Measurements from ENCODE around the gene ZNF225. TPM values are rescaled to one million over a fixed set of nuclear protein-coding genes. Genes with fewer than 3 reads are reported as not detected.

The ZNF225 gene
- total RNA-seq, 4 donors from 2014 or later: 3.3 to 6.2 (median 3.9) TPM

- H3K9me3 ChIP-seq: peaks cover 0 to 91% (median 57%) of the 10 kb centered on the region in 4 donors
These were observed 5.4 kb upstream of the ZNF225 start for GRCh38 chr19:44107751-44108150.

GRCh38 chr19:44109458-44109857 is 3.7 kb upstream of the ZNF225 start:
- no peak overlapping the region for H3K27ac ChIP-seq (replicated peaks in 1 of 4)
- H3K9me3 ChIP-seq: peaks cover 0 to 74% (median 52%) of the 10 kb centered on the region in 4 donors
- no peak for DNase-seq (ENCODE audit: extremely low spot score)
- H3K36me3 ChIP-seq: peaks cover 25 to 40% (median 33%) of the 10 kb centered on the region in 4 donors
- intact Hi-C loops (cut with DNase I): no loop called here
- TF ChIP-seq POLR2A (IDR thresholded peaks at IDR 0.05; ENCODE audit: low read depth): no peak
- no peak for TF ChIP-seq EP300 (IDR thresholded peaks at IDR 0.05)
- TF ChIP-seq CTCF (IDR thresholded peaks at IDR 0.05): no peak
- no peak for TF ChIP-seq POLR2AphosphoS5 (IDR thresholded peaks at IDR 0.05)
- H3K27me3 ChIP-seq: no peaks in the 10 kb centered on the region
- no peak overlapping the region for H3K4me3 ChIP-seq
- H3K4me1 ChIP-seq: peaks cover 12 to 20% (median 17%) of the 10 kb centered on the region in 4 donors

More at GRCh38 chr19:44107751-44108150, 5.4 kb upstream of the ZNF225 start:
- WGBS: 100% methylated on average over 3 of the region's 3 CpGs
- no peak overlapping the region for H3K4me3 ChIP-seq
- peaks cover 37 to 57% (median 49%) of the 10 kb centered on the region in 4 donors for H3K36me3 ChIP-seq
- H3K4me1 ChIP-seq: peaks cover 8 to 11% (median 10%) of the 10 kb centered on the region in 4 donors
- H3K27ac ChIP-seq (replicated peaks in 1 of 4): no peak overlapping the region
- TF ChIP-seq POLR2AphosphoS5 (IDR thresholded peaks at IDR 0.05) (no peak), EP300 (IDR thresholded peaks at IDR 0.05) (no peak), CTCF (IDR thresholded peaks at IDR 0.05) (no peak), POLR2A (IDR thresholded peaks at IDR 0.05; ENCODE audit: low read depth) (no peak)
- no peaks in the 10 kb centered on the region for H3K27me3 ChIP-seq
- intact Hi-C loops (cut with DNase I): no loop called here
- no peak for DNase-seq (ENCODE audit: extremely low spot score)

- DNase-seq (ENCODE audit: extremely low spot score): no peak
- H3K4me3 ChIP-seq: peak overlapping the region; percentile 66 to 84 (median 68)
- H3K27ac ChIP-seq (replicated peaks in 1 of 4): no peak overlapping the region
These were observed 1.2 kb upstream of the ZNF225 start for GRCh38 chr19:44111910-44112463.

GRCh38 chr19:44112802-44113137 is 429 bp upstream of the ZNF225 start:
- DNase-seq (ENCODE audit: extremely low spot score): no peak
- TF ChIP-seq POLR2AphosphoS5 (IDR thresholded peaks at IDR 0.05) (no peak), EP300 (IDR thresholded peaks at IDR 0.05) (no peak), CTCF (IDR thresholded peaks at IDR 0.05) (no peak), POLR2A (IDR thresholded peaks at IDR 0.05; ENCODE audit: low read depth) (no peak)
- H3K4me1 ChIP-seq: peaks cover 14 to 23% (median 20%) of the 10 kb centered on the region in 4 donors
- H3K27ac ChIP-seq (replicated peaks in 1 of 4): peak overlapping the region; percentile 50 to 88 (median 74)
- H3K9me3 ChIP-seq: peaks cover 0 to 41% (median 25%) of the 10 kb centered on the region in 4 donors
- whole genome bisulfite sequencing: 1% methylated on average over 11 of the region's 11 CpGs
- no peaks in the 10 kb centered on the region for H3K27me3 ChIP-seq
- intact Hi-C loops (cut with DNase I): loop anchor here (2.0 to 5.0 kb wide), 5 partner anchors 18 to 110 kb away; partner anchors contain the start of genes ZNF223, ZNF224, ZNF230 and ZNF284
- H3K36me3 ChIP-seq: peaks cover 3 to 22% (median 21%) of the 10 kb centered on the region in 4 donors
- H3K4me3 ChIP-seq: peak overlapping the region; percentile 66 to 84 (median 68)

More at GRCh38 chr19:44111910-44112463, 1.2 kb upstream of the ZNF225 start:
- Histone ChIP-seq H3K36me3 (peaks cover 11 to 23% (median 22%) of the 10 kb centered on the region in 4 donors), H3K4me1 (peaks cover 14 to 23% (median 20%) of the 10 kb centered on the region in 4 donors), H3K9me3 (peaks cover 0 to 49% (median 33%) of the 10 kb centered on the region in 4 donors), H3K27me3 (no peaks in the 10 kb centered on the region)
- intact Hi-C loops (cut with DNase I): loop anchor here (2.0 to 5.0 kb wide), 5 partner anchors 17 to 110 kb away; partner anchors contain the start of genes ZNF223, ZNF224, ZNF230 and ZNF284
- TF ChIP-seq CTCF (IDR thresholded peaks at IDR 0.05): no peak
- no peak for TF ChIP-seq POLR2AphosphoS5 (IDR thresholded peaks at IDR 0.05)
- no peak for TF ChIP-seq EP300 (IDR thresholded peaks at IDR 0.05)
- no peak for TF ChIP-seq POLR2A (IDR thresholded peaks at IDR 0.05; ENCODE audit: low read depth)
- WGBS: 13% methylated on average over 16 of the region's 17 CpGs

Measured in esophagus muscularis mucosa (tissue), 4 donors.